Activated T-cell treated with anti-CD3 and anti-CD28 coated beads for 4 hours (primary cell): ENCODE measurements around the gene SMIM1.
"Not testable (repeated sequence)": the region's sequence is repeated elsewhere in the genome, so short reads cannot be mapped to it uniquely, and the experiment has no call there.

Source experiments
- DNase-seq: peaks from one replicate; pipeline ENCODE4 v3.0.0-alpha.2; 2020

Gene SMIM1

DNA sequence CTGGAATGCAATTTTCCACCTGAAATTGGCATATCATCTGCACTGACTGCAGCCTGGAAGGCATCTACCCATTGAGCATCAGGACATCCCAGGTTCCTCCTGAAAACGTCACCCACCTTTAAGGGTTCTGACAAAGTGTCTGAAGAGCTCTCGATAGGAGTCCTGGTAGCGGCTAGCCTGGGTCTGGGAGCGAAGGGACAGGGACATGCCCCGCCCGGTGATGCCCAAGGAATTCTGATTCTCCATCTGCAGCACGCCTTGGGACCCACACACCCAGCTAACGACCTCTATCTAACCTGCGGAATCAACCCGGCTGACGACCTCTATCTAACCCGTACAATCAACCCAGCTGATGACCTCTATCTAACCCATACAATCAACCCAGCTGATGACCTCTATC is 33.6 kb upstream of the SMIM1 start:
- DNase-seq: no peak

DNA sequence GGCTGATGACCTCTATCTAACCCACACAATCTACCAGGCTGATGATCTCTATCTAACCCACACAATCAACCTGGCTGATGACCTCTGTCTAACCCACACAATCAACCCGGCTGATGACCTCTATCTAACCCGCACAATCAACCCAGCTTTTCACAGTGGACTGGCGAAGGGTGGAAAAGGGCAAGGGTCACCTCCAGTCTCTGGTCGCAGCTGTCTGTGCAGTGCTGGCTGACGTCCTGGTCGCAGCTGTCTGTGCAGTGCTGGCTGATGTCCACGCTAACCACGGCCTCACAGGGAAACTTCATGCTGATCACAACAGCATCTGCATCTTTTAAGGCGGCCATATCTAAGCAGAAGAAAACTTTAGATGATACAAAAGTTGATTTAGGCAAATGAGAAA is 32.5 kb upstream of the SMIM1 start:
- DNase-seq: no peak

DNA sequence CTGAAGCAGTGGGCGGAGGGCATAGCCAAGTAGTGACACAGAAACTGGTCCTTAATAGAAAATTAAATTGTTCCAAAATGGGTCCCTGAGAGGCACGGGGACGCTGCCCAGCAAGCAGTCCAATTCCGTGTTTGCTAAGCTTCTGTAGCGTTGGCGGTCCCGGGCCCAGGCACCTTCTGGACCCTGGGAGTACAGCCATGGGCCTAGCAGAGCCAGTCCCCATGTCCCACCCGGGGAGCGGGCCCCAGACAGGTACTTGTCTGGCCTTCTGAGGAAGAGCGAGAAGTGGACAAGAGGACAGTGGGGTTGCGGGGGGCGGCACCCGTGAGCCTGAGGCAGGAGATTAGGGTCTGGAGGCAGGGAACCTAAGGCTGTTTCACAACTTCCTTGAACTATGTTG is 31.8 kb upstream of the SMIM1 start:
- no peak for DNase-seq

DNA sequence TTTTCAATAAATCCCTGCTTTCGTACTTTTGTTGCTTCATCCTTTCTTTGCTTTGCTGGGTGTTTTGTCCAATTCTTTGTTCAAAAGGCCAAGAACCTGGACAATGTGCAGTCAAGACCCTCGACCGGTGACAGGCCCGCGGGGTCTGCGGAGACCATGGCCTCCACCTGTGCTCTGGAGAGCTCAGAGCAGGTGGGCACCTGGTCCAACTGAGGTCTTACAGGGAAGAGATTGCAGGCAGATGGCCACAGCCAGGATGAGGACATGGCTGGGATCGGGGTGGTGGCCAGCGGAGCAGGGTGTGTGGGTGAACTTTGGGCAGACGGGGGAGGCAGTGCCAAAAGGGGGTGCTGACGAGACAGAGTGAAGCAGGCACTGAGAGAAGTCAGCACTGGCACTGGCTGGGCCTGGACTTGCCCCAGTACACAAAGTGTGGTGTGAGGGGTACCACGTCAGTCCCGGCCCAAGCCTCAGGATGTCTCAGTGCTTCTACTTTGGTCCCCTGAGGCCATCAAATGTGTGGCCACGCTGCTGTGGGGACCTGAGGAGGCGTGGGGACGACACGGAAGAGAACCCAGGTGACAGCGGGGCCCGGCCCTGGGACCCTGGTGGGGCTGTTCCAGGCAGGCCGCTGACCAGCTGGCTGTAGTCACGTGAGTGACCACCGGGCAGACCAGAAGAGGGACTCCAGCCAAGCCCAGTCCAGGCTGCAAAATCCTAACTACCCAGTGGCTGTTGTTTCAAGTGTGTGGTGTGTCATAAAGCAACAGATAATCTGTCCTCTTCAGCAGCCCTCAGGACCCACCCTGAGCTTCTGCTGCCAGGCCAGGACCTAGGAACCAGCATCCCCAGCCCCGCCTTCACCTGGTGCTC is 30.7 kb upstream of the SMIM1 start:
- no peak for DNase-seq

DNA sequence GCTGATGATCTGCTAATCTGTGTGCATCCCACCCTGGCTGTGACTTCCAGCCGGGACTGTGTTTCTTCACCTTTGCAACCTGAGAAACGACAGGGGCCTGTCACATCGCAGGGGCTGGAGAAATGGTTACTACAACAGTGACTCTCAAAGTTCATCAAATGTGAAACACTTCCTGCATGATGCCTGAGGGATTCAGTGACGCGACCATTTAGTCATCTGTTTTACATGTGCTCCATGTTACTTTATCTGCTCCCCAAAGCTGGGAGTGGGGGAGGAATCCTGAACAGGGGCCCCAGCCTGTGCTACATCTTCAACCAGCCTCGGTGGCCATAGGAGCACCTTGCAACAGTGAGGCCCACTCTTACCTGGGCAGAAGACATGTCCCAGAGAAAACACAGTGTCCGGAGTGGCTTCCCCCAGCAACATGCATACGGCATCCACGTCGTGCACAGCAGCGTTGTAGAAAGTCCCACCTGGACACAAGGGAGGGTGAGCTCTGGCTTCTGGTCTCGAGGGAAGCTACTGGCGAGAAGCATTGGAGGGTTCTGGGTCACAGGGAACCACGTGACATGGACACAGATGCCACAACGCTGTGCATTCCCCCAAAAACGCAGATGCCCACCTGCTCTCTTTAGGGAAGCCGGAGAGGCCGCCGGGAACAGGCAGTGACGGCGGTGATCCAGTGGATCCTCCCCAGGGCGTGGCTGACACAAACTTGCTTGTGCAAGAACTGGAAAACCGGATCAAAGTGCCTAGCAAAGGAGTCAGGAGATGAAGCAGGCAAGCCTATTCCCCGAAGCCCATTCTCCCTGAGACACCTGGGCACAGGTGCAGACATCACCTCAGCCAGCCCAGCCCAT is 29.9 kb upstream of the SMIM1 start:
- no peak for DNase-seq

DNA sequence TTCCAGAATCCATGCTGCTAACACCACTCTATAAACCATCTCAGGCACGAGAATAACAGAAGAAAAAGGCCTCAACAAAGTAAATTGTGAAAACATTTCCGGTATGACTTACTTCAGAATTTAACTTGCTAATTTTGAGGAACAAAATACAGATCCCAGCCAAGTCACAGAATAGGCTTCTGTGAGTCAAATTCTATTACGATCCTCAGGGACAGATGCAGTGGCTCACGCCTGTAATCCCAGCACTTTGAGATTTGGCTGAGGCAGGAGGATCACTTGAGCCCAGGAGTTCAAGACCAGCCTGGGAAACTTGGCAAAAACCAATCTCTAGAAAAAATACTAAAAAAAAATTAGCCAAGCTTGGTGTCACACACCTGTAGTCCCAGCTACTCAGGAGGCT is 29.1 kb upstream of the SMIM1 start:
- no peak for DNase-seq

DNA sequence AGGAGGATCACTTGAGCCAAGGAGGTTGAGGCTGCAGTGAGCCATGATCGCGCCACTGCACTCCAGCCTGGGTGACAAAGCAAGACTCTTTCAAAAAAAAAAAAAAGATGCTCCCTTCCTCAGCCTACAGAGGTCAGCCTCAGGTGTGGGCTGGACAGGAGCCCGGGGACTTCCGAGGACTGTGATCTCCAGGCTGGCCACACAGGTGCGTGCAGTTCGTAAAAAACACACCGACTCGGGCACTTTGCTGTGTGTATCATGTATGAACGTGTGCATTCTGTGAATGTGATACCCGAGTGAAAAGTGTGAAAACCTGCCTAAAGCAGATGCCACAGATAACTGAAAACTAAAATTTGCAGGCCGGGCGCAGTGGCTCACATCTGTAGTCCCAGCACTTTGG is 28.7 kb upstream of the SMIM1 start:
- DNase-seq: no peak

DNA sequence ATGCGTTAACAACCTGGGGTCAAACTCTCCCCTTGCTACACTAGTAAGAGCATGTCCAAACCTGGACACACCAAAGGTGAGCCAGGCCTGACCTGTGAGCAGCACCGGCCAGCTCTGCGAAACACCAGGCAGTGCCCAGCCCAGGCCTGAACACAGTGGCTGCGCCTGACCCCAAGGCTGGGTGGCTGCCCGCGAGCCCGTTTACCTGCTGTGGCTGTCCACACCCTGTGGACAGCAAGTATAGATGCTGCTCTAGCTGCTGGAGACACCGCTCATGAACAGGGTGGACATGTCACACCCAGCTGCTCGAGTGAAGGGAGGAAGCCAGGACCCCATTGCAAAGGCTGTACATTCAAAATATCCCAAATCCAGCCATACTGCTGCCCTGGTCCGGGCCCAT is 27.9 kb upstream of the SMIM1 start:
- no peak for DNase-seq

DNA sequence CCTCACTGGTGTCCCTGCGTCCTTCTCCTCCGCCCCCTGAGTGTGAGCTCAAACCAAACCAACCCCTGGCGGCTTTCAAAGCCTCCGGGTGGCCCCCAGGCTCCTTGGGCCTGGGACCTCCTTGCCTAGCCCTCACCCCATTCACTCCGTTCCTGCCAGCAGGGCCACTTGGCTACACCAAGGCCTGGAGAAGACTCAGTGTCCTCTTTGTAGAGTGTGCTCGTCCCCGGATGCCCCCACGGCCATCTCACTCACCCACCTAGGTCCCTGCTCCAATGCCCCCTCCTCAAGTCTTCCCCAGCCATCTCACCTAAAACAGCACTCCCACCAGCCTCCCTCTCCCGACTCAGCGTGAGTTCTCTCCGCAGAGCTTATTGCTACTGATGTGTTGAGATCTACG is 27.5 kb upstream of the SMIM1 start:
- DNase-seq: no peak

DNA sequence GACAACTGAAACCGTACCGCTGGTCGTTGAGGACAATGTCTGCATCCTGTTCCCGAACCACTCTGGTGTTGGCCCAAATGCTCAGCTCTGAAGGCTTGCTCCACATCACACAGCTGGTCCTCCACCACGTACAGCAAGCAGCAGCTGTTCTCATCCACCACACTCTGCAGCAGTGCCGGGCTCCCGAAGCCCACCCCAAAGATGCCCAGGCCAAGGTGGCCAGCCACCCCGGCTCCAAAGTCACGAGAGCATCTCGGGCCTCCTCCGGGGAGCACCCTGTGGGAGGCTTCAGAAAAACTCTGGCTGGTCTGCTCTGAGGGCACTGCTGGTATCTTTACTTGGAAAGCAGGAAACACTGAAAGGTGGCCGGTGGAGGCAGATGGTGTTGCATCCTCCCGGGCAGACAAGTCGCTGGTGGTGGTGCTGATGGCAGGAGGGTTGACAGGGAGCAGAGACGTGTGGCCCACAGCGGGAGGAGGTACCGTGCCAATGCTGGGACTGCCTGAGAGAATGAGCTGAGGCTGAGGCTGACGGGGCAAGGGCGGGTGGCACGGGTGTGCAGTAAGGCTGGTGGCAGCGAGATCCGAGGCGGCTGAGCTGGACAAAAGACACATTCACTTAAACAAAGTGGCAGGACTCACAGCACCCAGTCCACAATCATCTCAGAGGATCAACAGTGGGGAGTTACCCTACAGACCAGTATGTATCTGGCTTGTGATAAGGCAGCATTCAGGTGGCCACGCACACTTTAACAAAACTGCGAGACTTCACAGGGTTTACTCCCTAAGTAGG is 26.8 kb upstream of the SMIM1 start:
- DNase-seq: no peak

DNA sequence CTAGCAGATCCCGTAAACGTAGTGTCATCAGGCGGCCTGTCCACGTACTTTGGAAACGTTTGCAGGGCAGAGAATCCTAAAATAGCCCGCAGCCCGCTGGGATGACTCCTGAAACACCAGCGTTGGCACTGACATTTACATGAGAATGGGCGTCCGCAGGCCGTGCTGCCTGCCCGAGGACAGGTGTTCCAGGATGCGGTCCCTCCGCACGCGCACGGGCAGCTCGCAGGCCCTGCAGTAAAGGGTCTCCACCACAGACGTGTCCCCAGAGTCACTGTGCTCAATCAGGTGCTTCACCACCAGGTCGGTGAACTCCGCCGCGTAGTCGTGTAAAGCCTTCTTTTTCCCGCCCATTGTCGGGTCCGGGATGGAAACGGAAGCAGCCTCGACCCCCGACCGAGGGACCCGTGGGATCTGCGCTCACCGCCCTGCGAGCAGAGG is 26.1 kb upstream of the SMIM1 start:
- DNase-seq: no peak

DNA sequence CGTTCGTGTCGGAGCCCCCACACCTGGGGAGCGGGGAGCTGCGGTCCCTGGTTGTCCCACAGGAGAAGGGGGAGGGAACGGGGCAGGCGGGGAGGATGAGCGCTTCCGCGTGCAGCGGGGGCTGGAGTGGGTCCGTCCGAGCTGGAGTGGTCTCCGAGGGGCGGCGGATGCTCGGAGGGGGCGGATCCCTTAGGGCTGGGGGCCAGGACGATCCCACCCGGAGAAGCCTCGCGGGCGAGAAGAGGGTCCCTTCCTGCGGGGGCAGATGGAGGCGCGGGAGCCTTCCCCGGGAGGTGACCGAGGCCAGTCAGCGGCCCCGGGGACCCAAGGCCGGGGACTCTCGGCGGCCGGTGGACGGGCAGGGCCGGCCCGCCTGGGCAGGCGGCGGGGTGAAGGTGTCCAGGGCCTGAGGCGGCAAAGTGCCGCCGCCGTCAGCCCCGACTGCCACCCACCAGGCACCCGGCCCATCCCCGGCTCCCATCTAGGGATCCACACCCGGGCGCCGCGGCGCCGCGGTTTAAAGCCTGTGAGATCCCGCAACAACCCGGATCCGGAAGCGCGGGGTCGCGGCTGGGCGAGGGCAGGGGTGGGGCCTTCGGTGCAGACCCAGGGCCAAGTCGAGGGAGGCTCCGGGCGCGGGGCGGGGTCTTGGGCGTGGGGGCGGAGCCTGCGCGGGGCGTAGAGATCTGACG is 25.6 kb upstream of the SMIM1 start:
- DNase-seq: peak; percentile 81

DNA sequence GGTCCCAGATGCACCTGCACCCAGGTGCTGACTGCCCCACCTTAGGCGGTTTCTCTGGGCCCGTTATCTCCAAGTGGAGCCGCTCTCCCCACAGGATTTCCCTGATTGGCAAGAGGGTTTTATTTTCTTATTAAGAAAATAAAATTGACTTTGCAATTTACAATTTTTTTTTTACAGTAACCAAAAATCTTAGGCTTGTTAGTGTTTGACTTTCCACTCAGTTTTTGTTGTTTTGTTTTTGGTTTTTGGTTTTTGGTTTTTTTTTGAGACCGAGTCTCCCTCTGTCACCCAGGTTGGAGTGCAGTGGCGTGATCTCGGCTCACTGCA is 25.1 kb upstream of the SMIM1 start:
- no peak for DNase-seq

DNA sequence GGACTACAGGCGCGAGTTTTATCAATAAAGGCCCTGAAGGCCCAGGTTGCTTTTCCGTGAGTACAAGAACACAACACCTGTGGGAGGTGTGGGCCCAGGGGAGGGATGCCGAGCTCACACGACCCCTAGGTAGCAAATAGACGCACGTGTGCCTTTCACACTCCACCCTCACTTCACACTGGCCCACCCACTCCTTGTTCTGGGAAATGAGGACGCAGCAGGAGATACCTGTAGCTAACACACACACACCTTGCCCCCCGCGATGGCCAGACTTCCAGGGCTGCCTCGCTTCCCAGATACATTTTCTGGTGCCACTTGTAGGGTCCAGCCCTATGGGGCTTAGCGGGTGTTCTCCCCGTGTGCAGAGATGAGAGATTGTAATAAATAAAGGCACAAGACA is 24.6 kb upstream of the SMIM1 start:
- no peak for DNase-seq

DNA sequence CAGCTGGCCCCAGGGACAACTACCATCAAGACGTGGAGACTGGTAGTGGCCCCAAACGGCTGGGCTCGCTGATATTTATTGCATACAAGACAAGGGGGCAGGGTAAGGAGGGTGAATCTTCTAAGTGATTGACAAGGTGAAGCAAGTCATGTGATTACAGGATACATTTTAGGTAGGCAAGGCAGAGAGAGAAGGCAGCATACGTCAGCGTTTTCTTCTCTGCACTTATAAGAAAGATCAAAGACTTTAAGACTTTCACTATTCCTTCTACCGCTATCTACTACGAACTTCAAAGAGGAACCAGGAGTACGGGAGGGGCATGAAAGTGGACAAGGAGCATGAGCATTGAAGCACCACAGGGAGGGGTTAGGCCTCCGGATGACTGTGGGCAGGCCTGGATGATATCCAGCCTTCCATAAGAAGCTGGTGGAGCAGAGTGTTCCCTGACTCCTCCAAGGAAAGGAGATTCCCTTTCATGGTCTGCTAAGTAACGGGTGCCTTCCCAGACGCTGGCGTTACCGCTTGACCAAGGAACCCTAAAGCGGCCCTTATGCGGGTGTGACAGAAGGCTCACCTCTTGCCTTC is 24.1 kb upstream of the SMIM1 start:
- DNase-seq: not testable (repeated sequence)

DNA sequence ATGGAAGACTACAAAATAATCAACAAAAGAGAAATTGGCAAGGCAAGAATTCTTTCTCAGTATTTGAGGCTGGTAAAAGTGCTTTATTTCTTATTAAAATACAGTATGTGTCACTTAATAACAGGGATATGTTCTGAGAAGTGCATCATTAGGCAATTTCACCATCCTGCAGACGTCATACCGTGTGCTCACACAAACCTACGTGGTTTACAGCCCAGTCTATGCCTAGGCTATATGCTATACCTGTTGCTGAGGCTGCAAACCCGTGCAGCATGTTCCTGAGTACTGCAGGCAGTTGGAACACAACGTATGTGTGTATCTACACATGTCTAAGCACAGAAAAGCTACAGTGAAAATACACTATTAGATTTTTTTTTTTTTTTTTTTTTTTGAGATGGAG is 23.0 kb upstream of the SMIM1 start:
- DNase-seq: no peak

DNA sequence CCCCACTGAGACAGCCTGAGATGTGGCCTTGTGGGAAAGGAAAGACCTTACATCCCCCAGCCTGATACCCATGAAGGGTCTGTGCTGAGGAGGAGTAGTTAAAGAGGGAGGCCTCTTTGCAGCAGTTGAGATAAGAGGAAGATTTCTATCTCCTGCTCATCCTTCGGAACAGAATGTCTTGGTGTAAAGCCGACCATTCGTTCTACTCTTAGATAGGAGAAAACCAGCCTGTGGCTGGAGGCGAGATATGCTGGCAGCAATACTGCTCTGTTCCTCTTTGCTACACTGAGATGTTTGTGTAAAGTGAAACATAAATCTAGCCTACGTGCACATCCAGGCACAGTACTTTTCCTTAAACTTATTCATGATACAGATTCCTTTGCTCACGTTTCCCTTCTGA is 21.8 kb upstream of the SMIM1 start:
- DNase-seq: no peak

DNA sequence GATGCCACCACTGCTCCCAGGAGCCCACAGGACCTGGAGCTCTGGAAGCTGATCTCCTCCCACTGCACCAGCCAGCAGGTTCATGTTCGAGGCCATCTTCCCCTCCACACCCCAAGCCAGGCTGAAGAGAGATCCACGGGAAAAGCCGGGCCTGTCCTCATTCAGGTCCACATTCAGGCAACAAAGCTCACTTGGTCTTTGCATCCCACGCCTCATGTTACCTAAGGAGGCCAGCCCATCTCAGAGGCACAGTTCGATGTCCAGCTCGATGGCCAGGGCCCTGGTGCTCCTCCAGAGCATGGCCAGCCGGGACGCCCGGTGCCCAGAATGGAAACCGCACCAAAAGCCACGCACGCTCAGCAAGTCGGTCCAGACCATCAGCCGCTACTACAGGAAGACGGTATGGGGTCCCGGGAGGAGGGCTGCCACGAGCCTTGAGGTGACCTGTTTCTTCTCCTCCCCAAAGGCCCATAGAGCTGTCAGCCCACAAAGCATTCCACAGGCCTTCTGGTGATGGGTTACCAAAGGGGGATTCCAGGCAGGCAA is 20.1 kb upstream of the SMIM1 start, which contains the start of gene CCDC27:
Gene CCDC27 (plus strand): TSS at position 51 of the 546 bp plus-strand sequence. CDS start 32 bp downstream, at position 83.
- DNase-seq: no peak

DNA sequence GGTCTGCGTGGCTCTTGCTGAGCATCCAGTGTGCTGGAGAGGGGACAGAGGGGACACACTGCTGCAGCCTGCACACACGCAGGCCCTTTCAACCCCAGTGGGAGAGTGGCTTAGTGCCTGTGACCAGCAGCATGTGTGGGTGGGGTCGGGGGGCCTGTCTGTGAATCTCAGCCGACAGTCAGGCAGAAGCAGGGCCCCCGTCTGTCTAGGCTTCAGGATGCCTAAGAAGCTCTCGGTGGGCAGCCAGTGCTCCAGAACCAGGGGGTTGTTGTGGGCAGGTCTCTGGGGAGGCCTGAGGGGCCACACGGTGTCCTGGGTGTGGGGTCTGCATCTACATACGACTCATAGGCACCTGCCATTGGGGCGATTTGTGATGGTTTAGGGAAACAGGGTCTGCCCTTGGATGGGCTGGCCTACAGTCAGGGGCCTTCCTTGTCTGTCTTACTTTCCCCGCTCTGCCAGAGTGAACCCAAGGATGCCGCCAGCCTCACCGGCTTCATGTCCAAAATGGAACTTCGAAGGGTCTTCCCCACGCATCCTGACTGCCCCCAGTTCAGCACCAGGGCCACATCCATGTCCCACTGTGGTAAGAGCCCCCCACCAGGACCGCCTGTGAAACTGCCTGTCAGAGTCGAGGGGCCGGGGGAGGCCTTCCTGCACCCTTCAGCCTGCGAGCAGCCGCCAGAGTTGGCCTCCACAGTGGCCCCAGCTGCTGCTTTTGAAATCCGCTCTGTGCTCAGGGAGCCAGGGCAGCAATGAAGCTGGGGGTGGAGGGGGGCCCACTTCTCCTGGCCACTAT is 18.7 kb upstream of the SMIM1 start:
- DNase-seq: no peak

DNA sequence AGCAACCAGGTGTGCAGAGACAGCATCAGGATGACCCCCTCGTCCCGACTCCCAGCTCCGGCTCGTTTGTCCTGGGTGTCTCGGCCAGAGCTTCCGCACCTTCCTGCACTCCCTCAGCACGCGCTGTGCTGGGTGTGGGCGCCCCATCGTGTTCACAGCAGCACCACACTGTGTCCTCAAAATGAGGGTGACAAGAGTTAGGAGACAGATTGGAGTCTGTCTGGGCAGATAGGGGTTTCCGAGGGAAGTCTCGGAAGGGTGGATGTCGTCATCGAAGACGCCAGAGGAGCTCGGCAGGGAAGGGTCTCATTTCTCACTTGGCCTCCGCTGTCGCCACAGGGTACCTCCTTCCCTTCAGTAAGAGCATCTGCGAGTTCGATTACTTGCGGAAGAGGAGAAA is 16.2 kb upstream of the SMIM1 start:
- no peak for DNase-seq

DNA sequence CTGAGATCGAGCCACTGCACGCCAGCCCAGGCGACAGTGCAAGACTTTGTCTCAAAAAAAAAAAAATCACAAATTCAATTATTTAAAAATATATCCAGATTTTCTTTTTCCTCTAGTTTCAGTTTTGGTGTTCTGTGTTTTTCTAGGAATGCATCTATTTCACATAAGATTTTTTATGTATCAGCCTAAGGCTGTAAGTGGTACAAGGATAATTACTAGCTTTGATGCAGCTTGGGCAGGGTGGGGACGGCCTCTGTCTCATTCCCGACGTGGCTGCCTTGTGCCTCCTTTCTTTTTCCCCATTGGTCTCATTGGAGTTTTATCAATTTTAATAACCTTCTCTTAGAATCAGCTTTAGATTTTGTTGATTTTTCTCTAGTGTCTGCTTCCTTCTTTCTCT is 13.4 kb upstream of the SMIM1 start:
- no peak for DNase-seq
